ENCODE data around the gene DSC1. TPM values are rescaled to one million over a fixed set of nuclear protein-coding genes. Genes with fewer than 3 reads are reported as not detected.

The DSC1 gene
- polyA plus RNA-seq, 1 donor (not counting 4 experiments of a cell fraction or from before 2014, with no cell fraction given) = 11.2 TPM

DNA sequence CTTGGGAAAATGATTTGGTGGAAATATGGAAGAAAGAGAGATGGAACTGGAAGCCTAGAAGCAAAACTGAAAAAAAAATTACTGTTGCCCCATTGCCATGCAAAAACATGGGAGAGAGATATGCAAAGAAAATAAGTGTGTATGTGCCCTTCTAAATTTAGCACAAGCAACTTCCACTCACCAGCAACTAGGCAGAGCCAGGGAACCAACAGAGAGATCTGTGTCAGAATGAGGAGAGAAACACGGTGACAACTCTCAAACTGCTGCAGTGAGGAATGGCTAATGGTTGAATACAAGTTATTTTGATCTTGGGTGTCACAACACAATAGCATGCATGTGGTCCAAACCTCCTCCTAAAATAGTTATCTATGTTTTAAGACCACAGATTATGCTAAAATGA is 71.3 kb downstream of the DSC1 start:
- FAIRE-seq (no peak), DNase-seq (ENCODE audit: low read depth, low spot score) (no peak)
- no peaks in the 10 kb centered on the region for H3K27me3 ChIP-seq (ENCODE audit: control insufficient read depth, extremely low read depth, insufficient read depth, low read length)
- no peak overlapping the region for H3K4me2 ChIP-seq (ENCODE audit: control insufficient read depth, extremely low read depth, insufficient read depth, low read depth, low read length)
- no peak for TF ChIP-seq EZH2 (IDR thresholded peaks at IDR 0.05; ENCODE audit: low read length)
- TF ChIP-seq, protein P1, sequence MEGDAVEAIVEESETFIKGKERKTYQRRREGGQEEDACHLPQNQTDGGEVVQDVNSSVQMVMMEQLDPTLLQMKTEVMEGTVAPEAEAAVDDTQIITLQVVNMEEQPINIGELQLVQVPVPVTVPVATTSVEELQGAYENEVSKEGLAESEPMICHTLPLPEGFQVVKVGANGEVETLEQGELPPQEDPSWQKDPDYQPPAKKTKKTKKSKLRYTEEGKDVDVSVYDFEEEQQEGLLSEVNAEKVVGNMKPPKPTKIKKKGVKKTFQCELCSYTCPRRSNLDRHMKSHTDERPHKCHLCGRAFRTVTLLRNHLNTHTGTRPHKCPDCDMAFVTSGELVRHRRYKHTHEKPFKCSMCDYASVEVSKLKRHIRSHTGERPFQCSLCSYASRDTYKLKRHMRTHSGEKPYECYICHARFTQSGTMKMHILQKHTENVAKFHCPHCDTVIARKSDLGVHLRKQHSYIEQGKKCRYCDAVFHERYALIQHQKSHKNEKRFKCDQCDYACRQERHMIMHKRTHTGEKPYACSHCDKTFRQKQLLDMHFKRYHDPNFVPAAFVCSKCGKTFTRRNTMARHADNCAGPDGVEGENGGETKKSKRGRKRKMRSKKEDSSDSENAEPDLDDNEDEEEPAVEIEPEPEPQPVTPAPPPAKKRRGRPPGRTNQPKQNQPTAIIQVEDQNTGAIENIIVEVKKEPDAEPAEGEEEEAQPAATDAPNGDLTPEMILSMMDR (optimal IDR thresholded peaks at IDR 0.05 in 1 of 3, IDR thresholded peaks at IDR 0.05 in 1 of 3, conservative IDR thresholded peaks at IDR 0.05 in 1 of 3; ENCODE audit: extremely low read depth in 1 of 3, insufficient read depth in 2 of 3, low read length in 3 of 3) = no peak
- no peaks in the 10 kb centered on the region for H3K4me1 ChIP-seq (ENCODE audit: control insufficient read depth, extremely low read depth, insufficient read depth, low read length)
- no peak overlapping the region for H2AFZ ChIP-seq (ENCODE audit: control insufficient read depth, low read length)
- H3K9ac ChIP-seq (ENCODE audit: control insufficient read depth, extremely low read depth, insufficient read depth, low read length) = no peak overlapping the region
- peaks cover 20 to 27% of the 10 kb centered on the region in 2 experiments for H3K36me3 ChIP-seq (ENCODE audit: control insufficient read depth in 2 of 2, extremely low read depth in 1 of 2, insufficient read depth in 2 of 2, low read length in 2 of 2)
- H4K20me1 ChIP-seq (ENCODE audit: control insufficient read depth, extremely low read depth, insufficient read depth, low read length) = no peaks in the 10 kb centered on the region
- H3K27ac ChIP-seq (ENCODE audit: control insufficient read depth, insufficient read depth, low read length) = no peak overlapping the region
- H3K4me3 ChIP-seq (ENCODE audit: control insufficient read depth in 2 of 3, extremely low read depth in 1 of 3, insufficient read depth in 2 of 3, low read depth in 1 of 3, low read length in 3 of 3) = no peak overlapping the region
- no peaks in the 10 kb centered on the region for H3K9me1 ChIP-seq (ENCODE audit: control insufficient read depth, extremely low read depth, insufficient read depth, low read length)
- dilution Hi-C loops (cut with MboI; ENCODE audit: extremely low pct_ligation_motif_present, low sequenced_read_pairs) = loop anchor here (25.0 kb wide), 1 partner anchor 96 kb away; no protein-coding TSS in a partner anchor
- H3K9me3 ChIP-seq (ENCODE audit: control insufficient read depth, low read depth, low read length) = no peaks in the 10 kb centered on the region
- H3K79me2 ChIP-seq (ENCODE audit: control insufficient read depth, insufficient read depth, low read length) = peaks cover 26% of the 10 kb centered on the region

DNA sequence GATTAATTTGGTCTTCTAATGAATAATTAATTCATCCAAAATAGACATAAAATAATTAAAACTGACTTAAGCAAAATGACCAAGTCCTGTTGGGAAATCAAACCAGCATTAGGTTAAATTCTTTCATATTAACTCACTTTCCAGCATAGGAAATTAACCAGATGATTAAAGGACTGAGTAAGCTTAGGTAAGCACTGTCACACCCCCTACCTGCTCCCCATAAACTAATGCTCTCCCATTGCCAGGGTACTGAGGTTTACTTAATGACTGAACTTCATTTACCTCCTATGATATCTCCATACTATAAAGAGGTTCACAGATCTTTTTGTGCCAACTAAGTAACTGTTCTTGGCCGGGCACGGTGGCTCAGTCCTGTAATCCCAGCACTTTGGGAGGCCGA is 74.1 kb downstream of the DSC1 start:
- Histone ChIP-seq H3K79me2 (ENCODE audit: control insufficient read depth, insufficient read depth, low read length) (peaks cover 4% of the 10 kb centered on the region), H3K9ac (ENCODE audit: control insufficient read depth, extremely low read depth, insufficient read depth, low read length) (no peak overlapping the region), H2AFZ (ENCODE audit: control insufficient read depth, low read length) (no peak overlapping the region), H3K27ac (ENCODE audit: control insufficient read depth, insufficient read depth, low read length) (no peak overlapping the region), H4K20me1 (ENCODE audit: control insufficient read depth, extremely low read depth, insufficient read depth, low read length) (no peaks in the 10 kb centered on the region), H3K9me3 (ENCODE audit: control insufficient read depth, low read depth, low read length) (no peaks in the 10 kb centered on the region), H3K4me1 (ENCODE audit: control insufficient read depth, extremely low read depth, insufficient read depth, low read length) (no peaks in the 10 kb centered on the region), H3K36me3 (ENCODE audit: control insufficient read depth in 2 of 2, extremely low read depth in 1 of 2, insufficient read depth in 2 of 2, low read length in 2 of 2) (peaks cover 24 to 28% of the 10 kb centered on the region in 2 experiments), H3K4me3 (ENCODE audit: control insufficient read depth in 2 of 3, extremely low read depth in 1 of 3, insufficient read depth in 2 of 3, low read depth in 1 of 3, low read length in 3 of 3) (no peak overlapping the region), H3K4me2 (ENCODE audit: control insufficient read depth, extremely low read depth, insufficient read depth, low read depth, low read length) (no peak overlapping the region), H3K9me1 (ENCODE audit: control insufficient read depth, extremely low read depth, insufficient read depth, low read length) (no peaks in the 10 kb centered on the region), H3K27me3 (ENCODE audit: control insufficient read depth, extremely low read depth, insufficient read depth, low read length) (no peaks in the 10 kb centered on the region)
- no peak for DNase-seq (ENCODE audit: low read depth, low spot score)
- dilution Hi-C loops (cut with MboI; ENCODE audit: extremely low pct_ligation_motif_present, low sequenced_read_pairs) = loop anchor here (25.0 kb wide), 1 partner anchor 99 kb away; no protein-coding TSS in a partner anchor
- no peak for TF ChIP-seq EZH2 (IDR thresholded peaks at IDR 0.05; ENCODE audit: low read length)
- TF ChIP-seq, protein P1 (optimal IDR thresholded peaks at IDR 0.05 in 1 of 3, IDR thresholded peaks at IDR 0.05 in 1 of 3, conservative IDR thresholded peaks at IDR 0.05 in 1 of 3; ENCODE audit: extremely low read depth in 1 of 3, insufficient read depth in 2 of 3, low read length in 3 of 3) = no peak
- no peak for FAIRE-seq
